Activated B cell treated with CpG ODN at 0.5 μM for 24 hours (primary cell): ENCODE data around the gene GMPPB. TPM values are rescaled to one million over a fixed set of nuclear protein-coding genes. Genes with fewer than 3 reads are reported as not detected.

Source experiments
- ATAC-seq: fragments of 200-7000 bp; cut with Tn5 transposase; one replicate; pipeline ENCODE4 v1.10.0; 2021; ENCODE audit warnings: low read depth, mild to moderate bottlenecking, moderate library complexity
- CTCF ChIA-PET: fragments of 350-600 bp; sonication (Branson Sonifier 250); formaldehyde crosslinking; loops from one replicate; lab custom pipeline; 2021; ENCODE audit warnings: antibody characterized with exemption; lab: Charles Lee
- POLR2A ChIA-PET: fragments of 350-600 bp; sonication (Branson Sonifier 250); formaldehyde crosslinking; loops from one replicate; lab custom pipeline; 2021; ENCODE audit warnings: antibody characterized with exemption; lab: Charles Lee
- DNase-seq: peaks from one replicate; pipeline ENCODE4 v3.0.0; 2022
- H3K27ac Mint-ChIP-seq: one replicate; pipeline ENCODE4 v1.8.0; 2020; ENCODE audit warnings: mixed read lengths
- H3K27me3 Mint-ChIP-seq: one replicate; pipeline ENCODE4 v1.8.0; 2021; ENCODE audit warnings: mixed read lengths
- H3K36me3 Mint-ChIP-seq: one replicate; pipeline ENCODE4 v1.8.0; 2021; ENCODE audit warnings: low read depth, mixed read lengths
- H3K4me1 Mint-ChIP-seq: one replicate; pipeline ENCODE4 v1.8.0; 2021; ENCODE audit warnings: mixed read lengths
- H3K4me3 Mint-ChIP-seq: one replicate; pipeline ENCODE4 v1.8.0; 2020; ENCODE audit warnings: mild to moderate bottlenecking, mixed read lengths
- H3K9me3 Mint-ChIP-seq: one replicate; pipeline ENCODE4 v1.8.0; 2020; ENCODE audit warnings: mixed read lengths
- intact Hi-C: fragments of 100-400 bp; cut with micrococcal nuclease; formaldehyde crosslinking; loops from one replicate; pipeline ENCODE4 v1.15.1; 2024
- total RNA-seq: library from RNA; stranded (reverse); gene quantifications from 2 replicates; pipeline ENCODE4 v1.2.3, GENCODE V29; 2022
- TF ChIP-seq, protein P1 (sequence below): fragments of 200-600 bp; IDR thresholded peaks from one replicate; pipeline ENCODE4 v1.8.0; 2022; ENCODE audit warnings: antibody characterized with exemption, mild to moderate bottlenecking

Gene GMPPB
- total RNA-seq, 1 donor from 2014 or later = 39.9 TPM

DNA sequence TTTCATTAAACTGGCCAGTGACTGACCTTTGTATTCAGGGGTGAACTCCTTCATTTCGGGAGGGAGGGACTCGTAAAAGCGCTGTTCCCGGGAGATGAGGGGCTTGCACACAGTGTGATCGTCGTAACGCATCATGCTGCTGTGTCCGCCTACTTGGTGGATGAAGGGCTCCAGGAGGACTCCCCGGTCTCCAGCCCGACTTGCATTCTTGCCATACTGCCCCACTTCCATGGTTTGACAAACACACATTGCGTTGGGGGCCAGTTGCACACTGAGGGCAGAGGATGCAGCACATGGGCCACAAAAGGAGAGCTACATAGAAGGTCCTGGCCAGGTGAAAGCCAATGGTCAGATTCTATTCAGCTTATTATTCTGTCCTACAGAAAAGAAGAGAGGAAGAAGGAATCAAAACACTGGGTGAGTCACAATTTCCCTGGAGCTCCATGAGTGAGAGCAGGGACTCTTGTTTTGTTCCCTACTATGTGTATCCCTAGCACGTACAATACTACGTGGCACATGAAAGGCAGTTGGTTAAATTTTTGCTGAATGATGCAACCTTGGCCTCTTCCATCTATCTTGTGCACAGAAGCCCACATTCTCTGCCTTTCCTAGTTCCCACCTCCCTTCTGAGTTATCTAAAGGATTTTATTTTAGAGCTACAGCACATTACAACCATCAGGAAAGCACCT lies 24.2 kb upstream of the GMPPB start:
- no peaks in the 10 kb centered on the region for H3K9me3 Mint-ChIP-seq
- ATAC-seq (no peak), DNase-seq (no peak)
- ChIA-PET POLR2A (no interaction called here), CTCF (no interaction called here)
- H3K36me3 Mint-ChIP-seq = peaks cover 55% of the 10 kb centered on the region
- intact Hi-C loops = no loop called here
- H3K27ac Mint-ChIP-seq = no peak overlapping the region
- no peak overlapping the region for H3K4me3 Mint-ChIP-seq
- TF ChIP-seq, protein P1, sequence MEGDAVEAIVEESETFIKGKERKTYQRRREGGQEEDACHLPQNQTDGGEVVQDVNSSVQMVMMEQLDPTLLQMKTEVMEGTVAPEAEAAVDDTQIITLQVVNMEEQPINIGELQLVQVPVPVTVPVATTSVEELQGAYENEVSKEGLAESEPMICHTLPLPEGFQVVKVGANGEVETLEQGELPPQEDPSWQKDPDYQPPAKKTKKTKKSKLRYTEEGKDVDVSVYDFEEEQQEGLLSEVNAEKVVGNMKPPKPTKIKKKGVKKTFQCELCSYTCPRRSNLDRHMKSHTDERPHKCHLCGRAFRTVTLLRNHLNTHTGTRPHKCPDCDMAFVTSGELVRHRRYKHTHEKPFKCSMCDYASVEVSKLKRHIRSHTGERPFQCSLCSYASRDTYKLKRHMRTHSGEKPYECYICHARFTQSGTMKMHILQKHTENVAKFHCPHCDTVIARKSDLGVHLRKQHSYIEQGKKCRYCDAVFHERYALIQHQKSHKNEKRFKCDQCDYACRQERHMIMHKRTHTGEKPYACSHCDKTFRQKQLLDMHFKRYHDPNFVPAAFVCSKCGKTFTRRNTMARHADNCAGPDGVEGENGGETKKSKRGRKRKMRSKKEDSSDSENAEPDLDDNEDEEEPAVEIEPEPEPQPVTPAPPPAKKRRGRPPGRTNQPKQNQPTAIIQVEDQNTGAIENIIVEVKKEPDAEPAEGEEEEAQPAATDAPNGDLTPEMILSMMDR = no peak
- no peaks in the 10 kb centered on the region for H3K27me3 Mint-ChIP-seq
- no peaks in the 10 kb centered on the region for H3K4me1 Mint-ChIP-seq

DNA sequence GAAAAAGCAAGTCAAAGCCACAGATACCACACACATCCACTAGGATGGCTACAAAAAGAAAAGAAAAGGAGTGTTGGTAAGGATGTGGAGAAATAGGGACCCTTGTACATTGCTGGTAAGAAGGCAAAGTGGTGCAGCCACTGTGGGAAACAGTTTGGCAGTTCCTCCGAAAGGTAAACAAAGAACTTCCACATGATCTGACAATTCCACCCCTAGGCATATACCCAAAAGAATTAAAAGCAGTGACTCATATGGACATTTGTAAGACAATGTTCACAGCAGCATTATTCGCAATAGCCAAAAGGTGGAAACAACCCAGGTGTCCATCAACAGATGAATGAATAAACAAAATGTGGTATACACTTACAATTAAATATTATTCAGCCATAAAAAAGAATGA lies 22.2 kb upstream of the GMPPB start:
- peaks cover 51% of the 10 kb centered on the region for H3K36me3 Mint-ChIP-seq
- POLR2A ChIA-PET = no interaction called here
- no peaks in the 10 kb centered on the region for H3K4me1 Mint-ChIP-seq
- H3K27me3 Mint-ChIP-seq = no peaks in the 10 kb centered on the region
- CTCF ChIA-PET = no interaction called here
- DNase-seq (no peak), ATAC-seq (no peak)
- H3K9me3 Mint-ChIP-seq = no peaks in the 10 kb centered on the region
- intact Hi-C loops = no loop called here
- TF ChIP-seq, protein P1 = no peak
- H3K4me3 Mint-ChIP-seq = no peak overlapping the region
- no peak overlapping the region for H3K27ac Mint-ChIP-seq

DNA sequence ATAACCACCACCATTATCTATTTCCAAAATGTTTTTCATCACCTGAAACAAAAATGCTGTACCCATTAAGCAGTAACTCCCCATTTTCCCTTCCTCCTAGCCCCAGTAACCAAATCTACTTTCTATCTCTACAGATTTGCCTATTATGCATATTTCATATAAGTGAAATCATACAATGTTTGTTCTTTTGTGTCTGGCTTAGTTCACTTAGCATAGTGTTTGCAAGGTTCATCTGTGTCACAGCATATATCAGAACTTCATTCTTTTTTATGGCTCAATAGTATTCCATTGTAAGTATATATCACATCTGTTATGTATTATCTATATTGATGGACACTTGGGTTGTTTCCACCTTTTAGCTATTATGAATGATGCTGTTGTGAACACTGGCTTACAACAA lies 16.7 kb upstream of the GMPPB start:
- no peak overlapping the region for H3K27ac Mint-ChIP-seq
- H3K4me1 Mint-ChIP-seq = no peaks in the 10 kb centered on the region
- DNase-seq (no peak), ATAC-seq (no peak)
- TF ChIP-seq, protein P1 = no peak
- H3K9me3 Mint-ChIP-seq = no peaks in the 10 kb centered on the region
- ChIA-PET CTCF (no interaction called here), POLR2A (no interaction called here)
- H3K36me3 Mint-ChIP-seq = peaks cover 45% of the 10 kb centered on the region
- H3K27me3 Mint-ChIP-seq = no peaks in the 10 kb centered on the region
- no peak overlapping the region for H3K4me3 Mint-ChIP-seq
- intact Hi-C loops = no loop called here

DNA sequence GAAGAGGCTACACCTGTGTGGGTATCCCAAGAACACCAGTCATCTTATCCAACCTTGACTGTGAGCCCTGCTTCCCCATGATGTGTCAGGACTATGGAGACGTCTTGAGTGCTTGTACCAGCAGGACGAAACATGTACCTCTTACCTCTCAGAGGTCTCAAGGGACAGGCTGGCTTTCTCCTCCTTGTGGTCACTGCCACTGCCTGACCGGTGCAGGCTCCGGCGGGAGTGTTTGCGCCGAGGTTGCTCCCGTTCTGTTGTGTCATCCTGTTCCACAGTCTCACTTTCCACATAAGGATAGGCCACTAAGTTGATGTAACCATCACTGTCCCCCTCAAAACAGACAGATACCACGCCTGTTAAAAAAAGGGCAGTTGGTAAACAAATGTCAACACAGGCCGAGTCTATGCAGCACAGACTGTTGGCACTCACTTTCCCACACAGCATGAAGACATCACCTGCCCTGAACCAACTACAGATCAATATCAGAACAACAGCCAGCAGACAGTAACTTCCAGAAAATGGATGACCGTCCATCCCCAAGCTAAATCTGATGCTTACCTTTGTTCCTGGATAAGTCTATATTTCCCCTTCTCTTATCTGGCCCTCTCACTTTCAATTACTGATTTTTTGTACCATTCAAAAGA lies 14.4 kb upstream of the GMPPB start:
- Mint-ChIP-seq H3K27me3 (no peaks in the 10 kb centered on the region), H3K9me3 (no peaks in the 10 kb centered on the region), H3K4me3 (no peak overlapping the region), H3K4me1 (no peaks in the 10 kb centered on the region), H3K36me3 (peaks cover 50% of the 10 kb centered on the region), H3K27ac (no peak overlapping the region)
- ATAC-seq = no peak
- DNase-seq = no peak
- intact Hi-C loops = no loop called here
- TF ChIP-seq, protein P1 = no peak
- ChIA-PET POLR2A (no interaction called here), CTCF (no interaction called here)

DNA sequence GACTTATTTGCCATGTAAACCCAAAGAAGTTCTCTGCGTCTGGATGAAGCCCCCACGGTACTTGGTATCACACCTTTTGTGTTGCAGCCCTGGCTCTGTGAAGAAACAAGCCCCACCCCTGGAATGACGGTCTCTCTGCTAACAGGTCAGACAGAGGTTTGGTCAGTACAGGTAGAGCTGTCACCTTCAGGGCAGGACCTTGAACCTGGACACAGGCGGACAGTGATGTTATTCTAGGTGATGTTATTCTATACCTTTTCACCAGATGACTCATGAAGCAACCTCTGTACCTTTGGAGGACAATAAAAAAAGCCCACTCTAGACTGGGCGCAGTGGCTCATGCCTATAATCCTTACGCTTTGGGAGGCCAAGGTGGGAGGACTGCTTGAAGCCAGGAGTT lies 11.0 kb upstream of the GMPPB start:
- no peaks in the 10 kb centered on the region for H3K27me3 Mint-ChIP-seq
- ATAC-seq (no peak), DNase-seq (no peak)
- POLR2A ChIA-PET = no interaction called here
- CTCF ChIA-PET = no interaction called here
- peaks cover 70% of the 10 kb centered on the region for H3K36me3 Mint-ChIP-seq
- intact Hi-C loops = no loop called here
- TF ChIP-seq, protein P1 = no peak
- no peaks in the 10 kb centered on the region for H3K4me1 Mint-ChIP-seq
- no peak overlapping the region for H3K4me3 Mint-ChIP-seq
- no peaks in the 10 kb centered on the region for H3K9me3 Mint-ChIP-seq
- H3K27ac Mint-ChIP-seq = no peak overlapping the region
